Hepatocyte (in vitro differentiated cells): ENCODE results near the gene NAA40.

Source experiments
- CTCF ChIP-seq: fragments of 200-600 bp; sonication (generic); IDR thresholded peaks from 2 replicates; pipeline ENCODE4 v1.5.1; 2016; ENCODE audit warnings: antibody characterized with exemption, mild to moderate bottlenecking; ENCODE audit not compliant: poor library complexity
- EZH2 ChIP-seq: fragments of 200-600 bp; sonication (generic); IDR thresholded peaks from 2 replicates; pipeline ENCODE4 v1.6.1; 2016; ENCODE audit warnings: antibody characterized with exemption, mild to moderate bottlenecking, borderline replicate concordance
- EZH2phosphoT487 ChIP-seq: fragments of 200-600 bp; sonication (generic); IDR thresholded peaks from one replicate; pipeline ENCODE4 v1.6.1; 2018; ENCODE audit warnings: antibody characterized with exemption, mild to moderate bottlenecking, low read depth, moderate library complexity; ENCODE audit not compliant: unreplicated experiment, severe bottlenecking

GRCh38 chr11:63933459-63933858, 5.3 kb upstream of the NAA40 start:
- TF ChIP-seq CTCF (no peak), EZH2 (no peak), EZH2phosphoT487 (no peak)
